Subcutaneous abdominal adipose tissue (tissue), 5 donors: ENCODE results near the gene XKR7.

ENCODE experiments used
- H3K27ac ChIP-seq: one replicate; pipeline ENCODE4 v1.7.0; 2013; ENCODE audit warnings: low read depth, mild to moderate bottlenecking, inconsistent platforms, low read length, moderate library complexity
- H3K27me3 ChIP-seq, 5 donors: one replicate each; pipeline ENCODE4 v1.7.0; 2013; ENCODE audit warnings: low read length in 5 of 5, inconsistent platforms in 1 of 5; ENCODE audit not compliant: control insufficient read depth in 5 of 5, insufficient read depth in 4 of 5
- H3K36me3 ChIP-seq, 5 donors: one replicate each; pipeline ENCODE4 v1.7.0; 2013; ENCODE audit warnings: low read length in 5 of 5; ENCODE audit not compliant: control insufficient read depth in 5 of 5, insufficient read depth in 5 of 5
- H3K4me1 ChIP-seq, 5 donors: one replicate each; pipeline ENCODE4 v1.7.0; 2013; ENCODE audit warnings: low read length in 5 of 5, mild to moderate bottlenecking in 3 of 5, moderate library complexity in 1 of 5; ENCODE audit not compliant: control insufficient read depth in 5 of 5, insufficient read depth in 5 of 5
- H3K4me3 ChIP-seq, 5 donors: one replicate each; pipeline ENCODE4 v1.7.0; 2013; ENCODE audit warnings: low read length in 5 of 5, low read depth in 1 of 5
- H3K9ac ChIP-seq, 5 donors: one replicate each; pipeline ENCODE4 v1.7.0; 2013; ENCODE audit warnings: low read length in 5 of 5, mild to moderate bottlenecking in 4 of 5, moderate library complexity in 3 of 5
- H3K9me3 ChIP-seq, 5 donors: one replicate each; pipeline ENCODE4 v1.7.0; 2013; ENCODE audit warnings: low read length in 5 of 5; ENCODE audit not compliant: control insufficient read depth in 5 of 5
- donor health status: healthy.
- donor health status: healthy.
- donor health status: healthy.
- donor health status: healthy.
- donor health status: healthy.

Gene XKR7

GRCh38 chr20:32034581-32035425, 66.9 kb downstream of the XKR7 start:
- peaks cover 0 to 29% (median 19%) of the 10 kb centered on the region in 5 donors for H3K4me1 ChIP-seq
- H3K9me3 ChIP-seq, result peaks cover 0 to 4% (median 0%) of the 10 kb centered on the region in 5 donors
- no peak overlapping the region for H3K27ac ChIP-seq
- peaks cover 3 to 23% (median 13%) of the 10 kb centered on the region in 5 donors for H3K27me3 ChIP-seq
- no peak overlapping the region for H3K9ac ChIP-seq
- H3K4me3 ChIP-seq, result no peak overlapping the region
- H3K36me3 ChIP-seq, result peaks cover 0 to 15% (median 0%) of the 10 kb centered on the region in 5 donors

- Histone ChIP-seq H3K27me3 (peaks cover 3 to 23% (median 13%) of the 10 kb centered on the region in 5 donors), H3K4me3 (no peak overlapping the region), H3K9me3 (peaks cover 0 to 4% (median 0%) of the 10 kb centered on the region in 5 donors), H3K9ac (no peak overlapping the region), H3K27ac (no peak overlapping the region), H3K4me1 (peaks cover 0 to 29% (median 19%) of the 10 kb centered on the region in 5 donors), H3K36me3 (peaks cover 0 to 12% (median 0%) of the 10 kb centered on the region in 5 donors)
Observed at GRCh38 chr20:32035426-32035779, 67.5 kb downstream of the XKR7 start.

GRCh38 chr20:32036252-32036651, 68.3 kb downstream of the XKR7 start:
- Histone ChIP-seq H3K4me3 (no peak overlapping the region), H3K9me3 (peaks cover 0 to 4% (median 0%) of the 10 kb centered on the region in 5 donors), H3K9ac (no peak overlapping the region), H3K27me3 (peaks cover 3 to 23% (median 13%) of the 10 kb centered on the region in 5 donors), H3K27ac (no peak overlapping the region), H3K4me1 (peaks cover 0 to 31% (median 14%) of the 10 kb centered on the region in 5 donors), H3K36me3 (peaks cover 0 to 7% (median 0%) of the 10 kb centered on the region in 5 donors)

- Histone ChIP-seq H3K4me3 (no peak overlapping the region), H3K27me3 (peaks cover 3 to 23% (median 13%) of the 10 kb centered on the region in 5 donors), H3K9me3 (peaks cover 0 to 4% (median 0%) of the 10 kb centered on the region in 5 donors), H3K27ac (no peak overlapping the region), H3K4me1 (peaks cover 0 to 26% (median 8%) of the 10 kb centered on the region in 5 donors), H3K9ac (no peak overlapping the region), H3K36me3 (peaks cover 0 to 6% (median 0%) of the 10 kb centered on the region in 5 donors)
Observed at GRCh38 chr20:32036716-32037485, 69.0 kb downstream of the XKR7 start.

GRCh38 chr20:32037929-32038328, 70.0 kb downstream of the XKR7 start:
- Histone ChIP-seq H3K27ac (no peak overlapping the region), H3K4me3 (no peak overlapping the region), H3K27me3 (peaks cover 3 to 23% (median 13%) of the 10 kb centered on the region in 5 donors), H3K9ac (no peak overlapping the region), H3K36me3 (peaks cover 0 to 2% (median 0%) of the 10 kb centered on the region in 5 donors), H3K9me3 (peaks cover 0 to 4% (median 0%) of the 10 kb centered on the region in 5 donors), H3K4me1 (peaks cover 0 to 26% (median 8%) of the 10 kb centered on the region in 5 donors)

- Histone ChIP-seq H3K4me1 (peaks cover 0 to 13% (median 0%) of the 10 kb centered on the region in 5 donors), H3K27ac (no peak overlapping the region), H3K9me3 (peaks cover 0 to 4% (median 0%) of the 10 kb centered on the region in 5 donors), H3K4me3 (no peak overlapping the region), H3K36me3 (no peaks in the 10 kb centered on the region), H3K9ac (no peak overlapping the region), H3K27me3 (peaks cover 0 to 12% (median 5%) of the 10 kb centered on the region in 5 donors)
Observed at GRCh38 chr20:32040142-32040953, 72.4 kb downstream of the XKR7 start.

GRCh38 chr20:32045999-32046398, 78.0 kb downstream of the XKR7 start:
- Histone ChIP-seq H3K9ac (no peak overlapping the region), H3K36me3 (no peaks in the 10 kb centered on the region), H3K27ac (no peak overlapping the region), H3K4me3 (no peak overlapping the region), H3K27me3 (peaks cover 4 to 10% (median 7%) of the 10 kb centered on the region in 5 donors), H3K9me3 (no peaks in the 10 kb centered on the region), H3K4me1 (peaks cover 0 to 6% (median 0%) of the 10 kb centered on the region in 5 donors)

GRCh38 chr20:32050324-32050841, 82.4 kb downstream of the XKR7 start:
- Histone ChIP-seq H3K9me3 (no peaks in the 10 kb centered on the region), H3K27me3 (peaks cover 18 to 34% (median 26%) of the 10 kb centered on the region in 5 donors)

GRCh38 chr20:32050851-32051556, 83.1 kb downstream of the XKR7 start:
- Histone ChIP-seq H3K27ac (no peak overlapping the region), H3K36me3 (peaks cover 0 to 3% (median 0%) of the 10 kb centered on the region in 5 donors), H3K4me3 (peak overlapping the region in 1 of 5 donors; percentile 66), H3K9ac (no peak overlapping the region), H3K27me3 (peaks cover 18 to 34% (median 26%) of the 10 kb centered on the region in 5 donors), H3K4me1 (peaks cover 0 to 21% (median 9%) of the 10 kb centered on the region in 5 donors), H3K9me3 (no peaks in the 10 kb centered on the region)

More at GRCh38 chr20:32050324-32050841, 82.4 kb downstream of the XKR7 start:
- Histone ChIP-seq H3K9ac (no peak overlapping the region), H3K36me3 (peaks cover 0 to 3% (median 0%) of the 10 kb centered on the region in 5 donors), H3K4me3 (no peak overlapping the region), H3K27ac (no peak overlapping the region), H3K4me1 (peaks cover 0 to 21% (median 9%) of the 10 kb centered on the region in 5 donors)
